Omental fat pad (tissue), 4 donors: ENCODE data around the gene C1orf174. TPM values are rescaled to one million over a fixed set of nuclear protein-coding genes. Genes with fewer than 3 reads are reported as not detected.

Experiments
- ATAC-seq: fragments of 150-250 bp; one replicate; pipeline ENCODE4 v1.9.1; 2016; ENCODE audit warnings: mild to moderate bottlenecking, moderate library complexity; ENCODE audit not compliant: low FRiP score
- DNase-seq: peaks from one replicate; pipeline ENCODE4 v3.0.0-alpha.2; 2019; ENCODE audit warnings: low spot score
- total RNA-seq, 4 donors: library from RNA; depleted of rRNA; stranded (reverse); fragments of >200 nt; gene quantifications; one replicate each; pipeline ENCODE4 v1.1.0, GENCODE V29; 2016
- TF ChIP-seq, protein P1 (sequence below), 3 donors: fragments of 450-650 bp; IDR thresholded peaks; one replicate each; pipeline ENCODE4 v1.5.1; 2016 to 2017; ENCODE audit warnings: antibody characterized with exemption in 3 of 3, mild to moderate bottlenecking in 3 of 3, moderate library complexity in 2 of 3

Gene C1orf174
- total RNA-seq, 4 donors from 2014 or later = 14.2 to 20.6 (median 19.0) TPM

DNA sequence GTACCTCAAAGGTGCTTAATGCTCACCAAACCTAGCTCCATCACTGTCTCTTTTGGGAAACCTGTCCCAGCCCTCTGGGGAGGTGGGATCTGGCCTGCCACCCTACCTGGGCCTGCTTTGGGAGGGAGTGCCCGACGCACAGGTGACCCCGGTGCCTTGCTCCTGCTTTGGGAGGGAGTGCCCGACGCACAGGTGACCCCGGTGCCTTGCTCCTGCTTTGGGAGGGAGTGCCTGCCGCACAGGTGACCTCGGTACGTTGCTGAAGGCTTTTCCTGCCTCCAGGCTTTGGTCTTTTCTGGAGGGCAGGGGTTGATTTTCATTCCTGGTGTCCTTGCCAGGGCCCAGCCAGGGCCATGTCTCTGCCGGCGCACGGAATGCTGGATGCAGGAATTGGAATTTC is 25.2 kb upstream of the C1orf174 start:
- DNase-seq (no peak), ATAC-seq (no peak)
- TF ChIP-seq, protein P1, sequence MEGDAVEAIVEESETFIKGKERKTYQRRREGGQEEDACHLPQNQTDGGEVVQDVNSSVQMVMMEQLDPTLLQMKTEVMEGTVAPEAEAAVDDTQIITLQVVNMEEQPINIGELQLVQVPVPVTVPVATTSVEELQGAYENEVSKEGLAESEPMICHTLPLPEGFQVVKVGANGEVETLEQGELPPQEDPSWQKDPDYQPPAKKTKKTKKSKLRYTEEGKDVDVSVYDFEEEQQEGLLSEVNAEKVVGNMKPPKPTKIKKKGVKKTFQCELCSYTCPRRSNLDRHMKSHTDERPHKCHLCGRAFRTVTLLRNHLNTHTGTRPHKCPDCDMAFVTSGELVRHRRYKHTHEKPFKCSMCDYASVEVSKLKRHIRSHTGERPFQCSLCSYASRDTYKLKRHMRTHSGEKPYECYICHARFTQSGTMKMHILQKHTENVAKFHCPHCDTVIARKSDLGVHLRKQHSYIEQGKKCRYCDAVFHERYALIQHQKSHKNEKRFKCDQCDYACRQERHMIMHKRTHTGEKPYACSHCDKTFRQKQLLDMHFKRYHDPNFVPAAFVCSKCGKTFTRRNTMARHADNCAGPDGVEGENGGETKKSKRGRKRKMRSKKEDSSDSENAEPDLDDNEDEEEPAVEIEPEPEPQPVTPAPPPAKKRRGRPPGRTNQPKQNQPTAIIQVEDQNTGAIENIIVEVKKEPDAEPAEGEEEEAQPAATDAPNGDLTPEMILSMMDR (IDR thresholded peaks at IDR 0.05) = no peak

DNA sequence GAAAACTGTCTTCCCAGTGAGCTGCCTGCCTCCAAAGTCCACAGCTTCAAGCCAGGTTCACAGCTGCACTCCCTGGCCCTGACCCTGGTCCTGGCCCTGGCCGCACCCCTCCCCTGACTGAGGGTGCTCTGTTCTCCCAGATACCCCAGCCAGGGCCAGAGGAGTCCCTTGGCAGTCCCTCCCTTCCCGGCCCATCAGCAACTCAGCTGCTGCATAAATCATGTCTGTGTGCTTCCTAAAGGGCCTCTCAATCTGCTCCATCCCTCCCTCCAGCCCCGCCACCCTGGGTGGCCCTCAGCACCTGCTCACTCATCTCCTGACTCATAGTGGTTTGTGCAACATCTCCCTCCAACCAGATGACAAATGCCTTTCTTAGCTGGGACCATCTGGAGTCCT is 24.8 kb upstream of the C1orf174 start:
- TF ChIP-seq, protein P1 (IDR thresholded peaks at IDR 0.05) = no peak
- DNase-seq = no peak
- no peak for ATAC-seq

DNA sequence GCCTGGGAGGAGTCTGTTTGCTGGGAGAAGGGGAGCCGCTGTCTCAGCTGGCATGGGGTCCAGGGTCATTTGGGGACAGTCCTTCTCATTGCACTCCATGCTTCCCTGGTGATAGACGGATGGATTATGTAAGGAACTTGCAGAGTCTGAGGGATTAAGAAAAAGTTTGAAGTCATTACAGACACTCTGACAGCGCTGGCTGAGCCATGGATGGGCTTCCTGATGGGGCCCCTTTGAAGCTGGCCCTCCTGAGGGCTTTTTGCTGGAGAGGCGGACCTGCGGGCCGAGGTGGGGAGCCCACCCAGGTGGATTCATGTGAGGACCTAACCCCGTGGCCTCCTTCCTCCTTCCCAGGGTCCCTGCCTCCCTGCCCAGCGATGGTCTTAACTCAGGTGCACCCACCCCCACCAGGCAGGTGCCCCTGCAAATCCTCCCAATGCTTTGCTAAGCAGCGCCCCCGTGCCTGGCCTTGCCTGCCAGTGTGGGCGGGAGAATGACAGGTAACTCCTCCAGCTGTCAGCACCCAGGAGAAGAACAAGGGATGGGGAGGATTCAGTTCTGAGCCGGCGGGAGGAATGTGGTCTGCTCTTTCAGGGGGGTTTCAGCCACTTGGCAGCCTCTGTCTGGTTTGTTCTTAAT is 24.2 kb upstream of the C1orf174 start:
- TF ChIP-seq, protein P1 (IDR thresholded peaks at IDR 0.05) = no peak
- ATAC-seq (no peak), DNase-seq (no peak)

DNA sequence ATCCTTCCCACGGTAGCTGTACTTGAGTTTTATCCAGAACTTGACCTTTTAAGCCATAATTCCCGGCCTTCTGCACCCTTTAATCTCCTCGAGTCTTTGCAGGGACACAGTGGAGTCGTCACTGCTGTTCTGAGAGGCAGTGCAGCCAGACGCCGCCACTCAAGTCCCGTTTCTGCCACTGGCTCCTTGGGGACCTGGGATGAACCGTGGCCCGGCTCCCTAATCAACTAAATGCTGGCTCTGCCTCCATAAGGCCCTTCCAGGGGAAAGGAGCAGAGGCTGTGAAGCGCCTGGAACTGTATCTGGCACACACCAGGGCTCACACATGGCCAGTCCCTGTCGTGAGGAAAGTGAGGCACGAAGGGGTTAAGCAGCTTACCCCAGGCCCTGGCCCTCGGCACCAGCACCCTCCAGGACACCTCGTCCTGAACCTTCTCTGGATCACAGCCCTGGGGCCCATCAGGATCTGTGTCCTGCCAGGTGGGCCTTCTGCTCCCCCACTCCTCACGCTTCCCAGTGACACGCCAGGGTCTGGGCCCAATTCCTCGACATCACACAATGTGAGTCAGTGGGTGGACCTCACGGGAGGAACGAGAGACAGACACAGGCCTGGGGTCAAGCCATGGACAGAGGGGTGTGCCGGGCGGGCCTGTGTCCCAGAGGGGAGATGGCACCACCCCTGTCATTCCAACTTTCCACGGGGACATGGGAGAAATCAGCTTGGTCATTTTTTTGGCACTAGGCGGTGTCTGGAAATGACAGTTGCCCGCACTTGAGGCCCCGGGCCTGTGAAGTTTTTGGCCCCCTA is 23.5 kb upstream of the C1orf174 start:
- no peak for DNase-seq
- ATAC-seq = no peak
- TF ChIP-seq, protein P1 (IDR thresholded peaks at IDR 0.05) = no peak

DNA sequence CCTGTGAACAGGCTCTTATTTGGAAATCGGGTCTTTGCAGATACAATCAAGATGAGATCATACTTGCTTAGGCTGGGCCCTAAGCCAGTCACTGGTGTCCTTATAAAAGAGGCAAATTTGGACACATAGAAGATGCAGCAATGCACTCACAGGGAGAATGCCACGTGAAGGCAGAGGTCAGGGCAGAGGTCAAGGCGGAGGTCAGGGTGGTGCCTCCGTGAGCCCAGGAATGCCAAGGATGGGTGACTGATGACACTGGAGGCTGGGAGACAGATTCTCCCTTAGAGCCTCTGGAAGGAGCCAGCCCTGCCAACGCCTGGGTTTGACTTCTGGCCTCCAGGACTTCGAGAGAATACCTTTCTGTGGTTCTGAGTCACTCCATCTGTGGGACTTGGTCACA is 22.8 kb upstream of the C1orf174 start:
- TF ChIP-seq, protein P1 (IDR thresholded peaks at IDR 0.05) = no peak
- ATAC-seq (no peak), DNase-seq (no peak)

DNA sequence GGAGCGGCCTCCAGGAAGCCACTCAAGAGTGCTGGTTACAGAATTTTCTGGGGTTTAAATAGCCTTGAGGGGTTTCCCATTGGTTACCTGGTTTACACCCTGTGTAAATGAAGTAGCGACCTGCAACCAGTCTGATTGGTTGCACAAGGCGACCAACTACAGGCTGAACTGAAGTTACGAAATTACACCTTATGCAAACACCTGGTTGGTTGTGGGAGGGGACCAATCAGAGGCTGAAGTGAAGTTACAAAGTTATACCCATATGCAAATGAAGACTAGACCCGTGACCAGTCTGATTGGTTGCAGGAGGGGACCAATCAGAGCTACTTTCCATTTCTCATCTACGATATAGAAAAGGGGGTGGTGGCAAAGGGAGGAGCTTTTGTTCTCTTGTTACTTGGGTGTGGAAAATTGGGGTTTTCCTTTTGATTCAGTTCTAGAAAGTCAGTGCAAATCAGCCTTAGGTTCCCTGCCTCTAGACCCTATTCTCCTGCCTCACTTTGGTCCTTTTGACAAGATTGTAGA is 22.2 kb upstream of the C1orf174 start:
- ATAC-seq (no peak), DNase-seq (no peak)
- TF ChIP-seq, protein P1 (IDR thresholded peaks at IDR 0.05) = no peak
